HEK293 (cell line): ENCODE results near the gene PERM1.

Source experiments
- CTCF ChIP-seq: fragments of 450-650 bp; formaldehyde crosslinking; IDR thresholded peaks from 2 replicates; pipeline ENCODE4 v1.5.1; 2016; ENCODE audit warnings: missing biosample characterization, missing genetic modification characterization
- GLI2 ChIP-seq: fragments of 450-650 bp; formaldehyde crosslinking; IDR thresholded peaks from 2 replicates; pipeline ENCODE4; 2017; ENCODE audit warnings: missing biosample characterization, missing genetic modification characterization, low read depth, borderline replicate concordance
- KLF16 ChIP-seq: fragments of 450-650 bp; formaldehyde crosslinking; IDR thresholded peaks from 2 replicates; pipeline ENCODE4 v1.5.1; 2017; ENCODE audit warnings: missing biosample characterization, missing genetic modification characterization
- RBAK ChIP-seq: fragments of 450-650 bp; formaldehyde crosslinking; IDR thresholded peaks from 2 replicates; pipeline ENCODE4 v1.5.1; 2016; ENCODE audit warnings: missing biosample characterization, missing genetic modification characterization
- TCF7L2 ChIP-seq: IDR thresholded peaks from 2 replicates; pipeline ENCODE4 v1.6.1; 2011; ENCODE audit warnings: low read depth, mild to moderate bottlenecking, inconsistent platforms, low read length, moderate library complexity, borderline replicate concordance
- ZNF416 ChIP-seq: fragments of 450-650 bp; formaldehyde crosslinking; IDR thresholded peaks from 2 replicates; pipeline ENCODE4 v1.5.1; 2016; ENCODE audit warnings: missing biosample characterization, missing genetic modification characterization
- ZNF596 ChIP-seq: fragments of 450-650 bp; IDR thresholded peaks from 2 replicates; pipeline ENCODE4 v1.5.0; 2018; ENCODE audit warnings: missing biosample characterization, mild to moderate bottlenecking, missing genetic modification characterization, moderate library complexity

GRCh38 chr1:980602-981395 lies 1.1 kb downstream of the PERM1 start:
- no peak for TF ChIP-seq CTCF (tag by site-specific recombination)
- TF ChIP-seq RBAK (tag by site-specific recombination): no peak
- TF ChIP-seq ZNF596: no peak
- TF ChIP-seq KLF16: no peak
- no peak for TF ChIP-seq ZNF416
- TF ChIP-seq TCF7L2: no peak
- no peak for TF ChIP-seq GLI2 (tag by site-specific recombination)
